ENCODE measurements around the gene PTPN22.

PTPN22 gene

GRCh38 chr1:113802367-113803007 is 69.0 kb downstream of the PTPN22 start:
- DNase-seq (ENCODE audit: low spot score), result no peak

DNA sequence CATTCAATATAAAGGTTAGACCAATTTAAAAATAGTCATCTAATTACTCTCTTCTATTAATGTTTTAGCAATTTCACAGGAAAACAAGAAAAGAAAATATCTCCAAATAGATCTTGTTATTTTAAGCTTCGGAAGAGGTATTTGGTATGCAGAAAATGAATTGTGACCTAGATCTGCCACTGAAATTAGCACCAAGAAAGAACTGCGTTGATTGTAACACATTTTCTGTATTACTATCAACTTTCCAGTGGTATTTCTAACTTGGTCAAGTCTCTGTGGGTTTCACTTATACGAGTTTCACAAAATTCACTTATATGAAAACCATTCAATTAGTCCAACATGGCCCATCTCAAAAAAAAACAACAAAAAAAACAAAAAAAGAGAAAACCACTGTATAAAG is 71.0 kb downstream of the PTPN22 start:
- DNase-seq (ENCODE audit: low spot score), result no peak

DNA sequence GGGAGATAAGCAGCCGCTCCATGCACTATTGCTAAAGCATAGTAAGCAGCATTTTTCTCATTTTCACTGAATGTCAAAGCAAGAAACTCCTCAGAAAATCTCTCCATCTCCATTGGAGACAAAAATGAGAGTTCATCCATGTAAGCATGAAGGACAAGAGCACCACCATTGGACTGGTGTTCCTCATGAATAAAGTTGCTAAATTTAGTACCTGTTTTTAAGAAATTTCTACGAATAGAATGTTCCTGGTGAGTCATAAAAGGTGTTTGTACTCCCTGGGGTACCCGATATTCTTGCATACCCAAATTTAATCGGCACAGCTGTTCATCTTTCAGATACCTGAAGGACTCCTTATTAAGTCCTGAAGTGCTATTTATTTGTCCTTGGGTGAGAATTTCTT is 74.0 kb downstream of the PTPN22 start:
- no peak for DNase-seq (ENCODE audit: low spot score)

DNA sequence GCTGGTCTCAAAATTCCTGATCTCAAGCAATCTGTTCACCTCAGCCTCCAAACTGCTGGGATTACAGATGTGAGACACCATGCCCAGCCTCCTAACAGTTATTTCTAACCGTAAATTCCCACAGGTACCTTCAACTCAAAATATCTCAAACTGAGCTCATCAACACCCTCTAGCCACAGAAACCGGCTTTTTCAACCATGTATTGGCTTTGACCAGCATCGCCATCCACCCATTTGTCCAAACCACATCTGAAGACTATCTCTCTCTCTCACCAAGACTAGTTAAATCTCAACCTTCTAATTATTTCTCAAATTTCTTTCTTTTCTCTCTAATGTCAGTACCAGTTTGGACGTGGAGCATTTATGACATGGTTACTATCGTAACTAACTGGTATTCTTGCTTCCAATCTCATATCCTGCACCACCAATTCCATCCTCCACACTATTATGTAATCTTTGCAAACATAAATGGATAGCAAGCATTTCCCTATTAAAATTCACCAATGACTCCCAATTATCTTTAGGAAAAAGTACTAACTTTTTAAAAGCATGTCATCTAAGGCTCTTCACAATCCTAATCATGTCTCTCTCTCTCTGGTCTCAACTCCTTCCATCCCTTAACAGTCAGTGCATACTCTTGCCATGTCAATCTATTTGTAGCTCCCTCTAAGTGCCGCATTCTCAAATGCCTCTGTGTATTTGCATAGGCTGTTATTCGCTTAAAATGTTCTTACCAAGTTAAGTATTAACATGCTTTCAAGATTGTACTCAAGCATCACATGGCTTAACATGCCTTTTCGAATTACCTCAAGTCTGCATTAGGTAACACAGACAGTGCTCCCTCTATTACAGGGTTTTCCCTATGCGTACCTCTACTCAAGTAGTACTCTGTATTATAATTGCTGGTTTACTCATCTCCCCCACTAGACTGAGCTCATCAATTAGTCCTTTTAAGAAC is 77.4 kb downstream of the PTPN22 start:
- no peak for DNase-seq (ENCODE audit: low spot score)

DNA sequence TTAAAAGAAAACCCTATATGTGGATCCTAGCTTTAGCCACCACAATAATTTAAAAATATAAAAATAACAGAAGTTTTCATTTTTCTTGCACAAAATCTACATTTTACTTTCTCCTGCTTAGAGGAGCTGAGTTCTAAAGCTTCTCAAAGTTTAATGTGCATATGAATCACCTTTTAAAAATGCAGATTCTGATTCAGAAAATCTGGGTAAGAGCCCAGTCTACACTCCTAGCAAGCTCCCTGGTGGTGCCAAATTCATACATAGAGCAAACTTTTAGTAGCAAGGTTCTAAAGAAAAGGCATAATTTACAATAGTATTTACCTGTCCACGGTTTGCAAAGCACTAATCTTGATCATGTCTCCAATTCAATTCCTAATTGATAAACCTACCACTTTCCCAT is 78.5 kb downstream of the PTPN22 start:
- DNase-seq (ENCODE audit: low spot score), result no peak

DNA sequence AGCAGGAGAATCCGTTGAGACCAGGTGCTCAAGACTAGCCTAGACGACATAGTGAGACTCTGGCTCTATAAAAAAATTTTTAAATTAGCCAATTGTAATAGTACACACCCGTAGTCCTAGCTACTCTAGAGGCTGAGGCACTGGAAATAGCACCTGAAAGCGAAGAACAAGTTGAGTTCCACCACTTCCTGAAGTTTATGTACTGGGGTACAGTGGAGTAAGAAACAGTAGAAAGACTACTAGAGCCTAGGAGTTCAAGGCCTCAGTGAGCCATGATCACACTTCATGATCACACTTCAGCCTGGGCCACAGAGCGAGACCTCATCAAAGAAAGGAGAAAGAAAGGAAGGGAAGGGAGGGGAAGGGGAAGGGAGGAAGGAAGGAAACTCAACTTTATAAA is 79.0 kb downstream of the PTPN22 start:
- no peak for DNase-seq (ENCODE audit: low spot score)

- no peak for DNase-seq (ENCODE audit: low spot score)
Observed at GRCh38 chr1:113788802-113789201, 82.7 kb downstream of the PTPN22 start.

DNA sequence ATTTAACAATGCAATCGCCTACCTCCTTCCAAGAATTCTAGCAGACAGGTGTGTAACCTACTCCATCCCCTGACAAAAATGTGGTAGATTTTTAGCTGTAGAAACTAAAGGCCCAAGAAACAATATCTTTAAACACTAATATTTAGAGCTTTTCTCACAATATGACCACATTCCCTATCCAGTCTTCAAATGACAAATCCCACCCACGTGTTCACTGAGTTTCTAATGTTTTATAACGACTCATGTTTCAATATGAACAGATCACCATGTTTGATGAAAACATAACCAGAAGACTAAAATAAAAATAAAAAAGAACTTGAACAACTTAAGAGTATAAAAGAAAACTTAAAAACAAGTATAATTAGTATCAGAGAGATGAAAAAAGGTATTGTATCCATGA is 83.8 kb downstream of the PTPN22 start:
- no peak for DNase-seq (ENCODE audit: low spot score)

DNA sequence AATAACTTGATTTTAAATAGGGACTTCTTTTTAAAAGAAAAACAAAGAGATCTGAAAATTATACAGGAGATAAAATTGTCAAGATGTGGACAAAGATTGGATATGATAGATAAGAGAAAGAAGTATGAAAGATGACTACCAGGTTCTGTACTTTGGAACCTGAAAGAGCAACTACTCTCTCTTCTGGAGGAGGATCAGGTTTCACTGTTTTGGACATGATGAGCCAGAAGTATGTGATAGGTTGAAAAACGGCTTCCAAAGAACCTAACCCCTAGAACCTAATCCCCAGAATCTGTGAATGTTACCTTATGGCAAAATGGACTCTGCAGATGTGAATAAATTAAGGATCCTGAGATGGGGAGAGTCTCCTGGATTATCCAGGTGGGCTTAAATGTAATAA is 85.4 kb downstream of the PTPN22 start:
- no peak for DNase-seq (ENCODE audit: low spot score)

GRCh38 chr1:113784104-113784779 is 87.3 kb downstream of the PTPN22 start:
- DNase-seq (ENCODE audit: low spot score), result no peak

GRCh38 chr1:113783254-113784103 is 88.0 kb downstream of the PTPN22 start:
- no peak for DNase-seq (ENCODE audit: low spot score)

- DNase-seq (ENCODE audit: low spot score), result no peak
Observed at GRCh38 chr1:113782406-113782805, 89.1 kb downstream of the PTPN22 start.

DNA sequence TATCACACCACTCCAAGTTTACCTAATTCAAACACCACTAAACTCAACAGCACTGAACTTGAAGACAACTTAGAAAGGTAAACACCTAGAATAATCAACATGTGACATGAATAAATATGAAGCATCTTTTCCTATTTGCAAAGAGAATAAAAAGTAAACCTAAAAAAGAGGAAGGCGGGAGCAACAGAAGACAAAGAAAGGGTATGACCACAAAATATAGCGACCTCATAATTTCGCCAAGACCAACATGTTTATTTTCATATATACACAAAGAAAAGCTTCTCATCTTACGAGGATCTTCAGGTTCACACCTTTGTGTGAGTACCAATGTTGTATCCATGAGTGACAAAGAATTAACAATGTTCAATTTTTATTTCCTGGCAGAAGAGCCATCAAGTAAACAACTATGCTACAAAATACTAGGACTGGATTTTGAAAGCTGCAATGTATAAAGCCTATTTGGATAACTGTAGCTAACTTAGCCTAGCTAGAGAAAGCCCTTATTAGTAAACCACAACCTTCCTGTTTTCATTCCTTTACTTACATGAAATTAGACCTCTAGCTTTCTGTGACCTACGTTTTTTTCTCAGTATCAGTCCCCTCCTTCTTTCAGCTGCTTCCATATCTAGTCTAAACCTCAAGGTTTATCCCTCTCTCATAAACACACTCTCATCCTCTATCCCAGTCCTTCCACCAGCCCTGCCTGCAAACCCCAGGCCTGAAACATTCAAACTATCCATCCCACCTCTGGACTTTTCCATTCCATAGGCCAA is 91.0 kb downstream of the PTPN22 start:
- no peak for DNase-seq (ENCODE audit: low spot score)

GRCh38 chr1:113779542-113779941 is 92.0 kb downstream of the PTPN22 start:
- DNase-seq (ENCODE audit: low spot score), result no peak

DNA sequence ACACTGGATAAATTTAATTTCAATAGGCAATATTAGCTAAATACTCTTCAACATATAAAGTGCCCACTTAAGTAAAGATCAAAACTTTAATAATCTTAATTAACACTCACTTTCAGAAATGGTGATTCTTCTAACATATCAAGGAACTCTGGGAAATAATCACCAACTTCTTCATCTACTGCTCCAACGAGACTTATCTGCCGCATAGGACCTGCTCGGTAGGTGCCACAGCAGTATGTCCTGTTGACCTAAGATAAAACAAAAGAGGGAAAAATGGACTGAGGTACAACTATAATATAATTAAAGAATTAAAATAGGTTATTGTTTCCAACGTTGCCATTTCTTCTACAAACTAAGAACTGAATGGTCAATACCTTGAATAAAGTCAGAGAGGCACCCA is 94.0 kb downstream of the PTPN22 start:
- no peak for DNase-seq (ENCODE audit: low spot score)

DNA sequence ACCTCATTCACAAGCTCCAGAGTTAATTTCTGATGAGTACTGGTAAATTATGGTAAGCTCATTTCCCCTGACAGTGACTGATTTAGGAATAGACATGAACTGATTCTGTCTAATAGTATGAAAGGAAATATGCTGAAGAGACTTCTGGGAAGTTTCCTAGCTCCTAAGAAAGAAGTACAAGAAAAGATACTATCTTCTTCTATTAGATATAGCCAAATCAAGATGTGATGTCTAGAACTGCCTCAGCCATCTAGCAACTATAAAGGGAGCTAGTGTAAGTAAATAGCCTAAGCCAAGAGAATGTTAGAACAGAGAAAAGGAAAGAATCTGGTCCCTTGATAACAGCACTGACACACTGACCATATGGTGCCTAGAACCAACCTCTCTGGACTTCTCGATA is 101.5 kb downstream of the PTPN22 start:
- no peak for DNase-seq (ENCODE audit: low spot score)

GRCh38 chr1:113769601-113769970 is 101.9 kb downstream of the PTPN22 start:
- no peak for DNase-seq (ENCODE audit: low spot score)

DNA sequence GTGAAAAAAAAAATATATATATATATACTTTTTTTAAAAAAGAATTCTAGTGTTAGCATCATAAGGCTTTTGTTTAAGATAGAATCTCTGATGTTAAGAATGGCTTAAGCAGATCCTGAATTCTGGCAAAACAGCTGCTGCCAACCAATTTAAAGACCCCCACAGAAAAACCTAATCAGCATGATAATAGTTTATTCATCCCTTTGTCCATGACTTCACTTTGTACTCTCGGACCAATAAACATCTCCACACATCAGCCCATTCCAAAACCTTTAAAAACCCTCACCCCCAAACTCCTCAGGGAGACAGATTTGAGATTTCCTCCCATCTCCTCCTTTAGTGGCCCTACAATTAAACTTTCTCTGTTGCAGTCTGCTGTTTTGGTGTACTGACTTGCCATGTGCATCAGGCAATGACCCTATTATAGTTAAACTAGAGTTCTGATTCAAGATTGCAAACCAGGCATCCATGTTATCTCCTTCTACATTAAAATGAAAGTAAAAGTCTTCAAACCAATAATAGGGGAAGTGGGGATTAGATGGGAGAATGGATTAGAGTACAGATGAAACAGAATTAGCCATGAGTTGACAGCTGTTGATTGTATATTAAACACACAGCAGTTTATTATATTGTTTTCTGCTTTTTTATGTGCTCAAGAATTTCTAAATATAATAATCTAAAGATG is 102.5 kb downstream of the PTPN22 start:
- no peak for DNase-seq (ENCODE audit: low spot score)

DNA sequence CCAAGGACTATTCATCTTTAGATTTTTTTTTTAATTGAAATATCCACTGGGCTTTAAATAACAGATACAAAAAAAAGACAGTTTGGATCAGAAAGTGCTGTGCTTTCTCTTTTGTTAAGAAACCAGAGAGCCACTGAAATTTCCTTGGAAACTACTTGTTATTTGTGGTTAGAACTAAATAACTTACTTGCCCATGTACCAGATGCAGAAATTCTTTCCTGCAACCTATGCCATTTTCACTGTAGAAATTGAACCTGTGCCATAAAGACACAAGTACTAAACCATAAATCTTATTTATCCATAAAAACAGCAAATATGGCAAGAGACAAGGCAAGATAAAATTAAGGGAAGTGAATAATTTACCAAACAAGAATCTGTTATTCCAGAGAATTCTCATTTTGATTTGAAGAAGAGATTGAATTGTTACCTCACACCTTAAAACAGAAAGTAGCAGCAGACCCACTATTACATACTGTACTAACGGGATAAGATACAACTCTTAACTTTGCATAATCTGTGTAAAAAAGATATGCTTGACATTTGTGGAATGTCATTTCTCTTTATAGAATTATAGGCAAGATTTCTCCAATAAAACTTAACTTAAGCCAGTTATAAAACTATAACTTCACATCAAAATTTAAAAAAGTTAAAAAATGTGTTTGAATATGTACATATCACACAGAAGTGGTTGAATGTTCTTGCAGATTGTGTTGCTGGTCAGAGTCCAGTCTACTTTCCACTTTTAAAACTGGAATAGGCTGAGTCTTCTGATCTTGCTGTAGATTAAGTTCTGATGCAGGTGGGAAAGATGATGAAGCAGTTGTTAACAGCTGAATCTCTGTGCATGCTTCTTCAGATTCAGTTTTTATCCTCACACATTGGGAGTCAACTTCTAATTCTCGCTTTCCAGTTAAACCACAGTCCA is 105.9 kb downstream of the PTPN22 start:
- no peak for DNase-seq (ENCODE audit: low spot score)
